Type B pancreatic cell (in vitro differentiated cells): ENCODE data around the gene EGR2. TPM values are rescaled to one million over a fixed set of nuclear protein-coding genes. Genes with fewer than 3 reads are reported as not detected.

ENCODE experiments used
- DNase-seq: peaks from one replicate; pipeline ENCODE4 v3.0.0; 2021; ENCODE audit warnings: mixed read lengths; ENCODE audit not compliant: unreplicated experiment; ENCODE audit errors: extremely low spot score
- H3K27ac Mint-ChIP-seq: 2 replicates; pipeline ENCODE4 v1.8.0; 2021; ENCODE audit warnings: mild to moderate bottlenecking, mixed read lengths
- H3K27me3 Mint-ChIP-seq: 2 replicates; pipeline ENCODE4 v1.8.0; 2021; ENCODE audit warnings: mixed read lengths
- H3K36me3 Mint-ChIP-seq: 2 replicates; pipeline ENCODE4 v1.8.0; 2021; ENCODE audit warnings: mixed read lengths
- H3K4me1 Mint-ChIP-seq: one replicate; pipeline ENCODE4 v1.8.0; 2021; ENCODE audit warnings: mixed read lengths; ENCODE audit not compliant: unreplicated experiment
- H3K4me3 Mint-ChIP-seq: 2 replicates; pipeline ENCODE4 v1.8.0; 2021; ENCODE audit warnings: mild to moderate bottlenecking, mixed read lengths
- H3K9me3 Mint-ChIP-seq: 2 replicates; pipeline ENCODE4 v1.8.0; 2021; ENCODE audit warnings: mixed read lengths
- CTCF ChIP-seq: fragments of 200-600 bp; sonication (generic); conservative IDR thresholded peaks from 2 replicates; pipeline ENCODE4 v1.5.0; 2021; ENCODE audit warnings: antibody characterized with exemption, mild to moderate bottlenecking
- total RNA-seq: library from RNA; stranded (reverse); gene quantifications from 2 replicates; pipeline ENCODE4 v1.2.1, GENCODE V29; 2021; ENCODE audit warnings: low replicate concordance

The EGR2 gene
- total RNA-seq, 1 donor from 2014 or later = 26.7 TPM

GRCh38 chr10:62831346-62831745 is 15.2 kb upstream of the EGR2 start:
- Mint-ChIP-seq H3K4me3 (no peak overlapping the region), H3K36me3 (no peaks in the 10 kb centered on the region), H3K9me3 (no peaks in the 10 kb centered on the region), H3K4me1 (no peaks in the 10 kb centered on the region), H3K27me3 (peaks cover 4% of the 10 kb centered on the region), H3K27ac (no peak overlapping the region)
- TF ChIP-seq CTCF = no peak
- DNase-seq = no peak

GRCh38 chr10:62830679-62831078 is 14.5 kb upstream of the EGR2 start:
- Mint-ChIP-seq H3K27me3 (peaks cover 9% of the 10 kb centered on the region), H3K4me1 (no peaks in the 10 kb centered on the region), H3K9me3 (no peaks in the 10 kb centered on the region), H3K4me3 (no peak overlapping the region), H3K36me3 (no peaks in the 10 kb centered on the region), H3K27ac (no peak overlapping the region)
- TF ChIP-seq CTCF = no peak
- no peak for DNase-seq

DNA sequence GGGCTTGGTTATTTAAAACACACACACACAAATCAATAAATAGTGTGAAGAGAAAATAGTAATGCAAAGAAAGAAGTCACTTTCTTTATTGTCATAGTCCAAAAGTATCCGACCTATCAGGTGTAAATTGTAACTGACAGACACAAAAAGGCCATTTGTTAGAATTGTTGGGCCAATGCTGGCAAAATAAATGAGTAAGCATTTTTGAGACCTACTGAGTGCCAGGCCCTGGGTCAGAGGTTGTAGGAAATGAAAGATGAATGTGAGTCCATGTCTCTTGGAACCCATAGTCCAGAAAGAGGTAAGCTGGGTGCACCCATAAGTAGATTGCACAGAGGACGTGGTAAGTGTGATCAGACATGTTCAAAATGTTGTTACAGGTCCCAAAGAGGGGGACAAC is 13.5 kb upstream of the EGR2 start:
- Mint-ChIP-seq H3K4me3 (no peak overlapping the region), H3K4me1 (no peaks in the 10 kb centered on the region), H3K27me3 (peaks cover 14% of the 10 kb centered on the region), H3K36me3 (no peaks in the 10 kb centered on the region), H3K27ac (no peak overlapping the region), H3K9me3 (no peaks in the 10 kb centered on the region)
- DNase-seq = no peak
- TF ChIP-seq CTCF = no peak

GRCh38 chr10:62826273-62826672 is 10.1 kb upstream of the EGR2 start:
- Mint-ChIP-seq H3K27ac (no peak overlapping the region), H3K9me3 (no peaks in the 10 kb centered on the region), H3K27me3 (peaks cover 23% of the 10 kb centered on the region), H3K4me1 (no peaks in the 10 kb centered on the region), H3K4me3 (no peak overlapping the region), H3K36me3 (no peaks in the 10 kb centered on the region)
- TF ChIP-seq CTCF = no peak
- no peak for DNase-seq

GRCh38 chr10:62820586-62820985 is 4.4 kb upstream of the EGR2 start:
- Mint-ChIP-seq H3K27me3 (peaks cover 63% of the 10 kb centered on the region), H3K9me3 (no peaks in the 10 kb centered on the region), H3K4me3 (no peak overlapping the region), H3K4me1 (peaks cover 15% of the 10 kb centered on the region), H3K36me3 (peaks cover 5% of the 10 kb centered on the region), H3K27ac (no peak overlapping the region)
- no peak for DNase-seq
- TF ChIP-seq CTCF = no peak
